Measurements from ENCODE around the gene FEM1A.

GRCh38 chr19:4832776-4833175 is 41.2 kb downstream of the FEM1A start:
- TF ChIP-seq EZH2phosphoT487 (IDR thresholded peaks at IDR 0.05; ENCODE audit: borderline replicate concordance, low read depth) (no peak), JUND (IDR thresholded peaks at IDR 0.05) (no peak), SIN3A (IDR thresholded peaks at IDR 0.05; ENCODE audit: borderline replicate concordance, low read depth, low read length) (no peak), TAF1 (IDR thresholded peaks at IDR 0.05; ENCODE audit: borderline replicate concordance, low read depth, low read length) (no peak), CTCF (IDR thresholded peaks at IDR 0.05) (no peak), REST (IDR thresholded peaks at IDR 0.05; ENCODE audit: low read depth, low read length) (no peak), ZBTB33 (IDR thresholded peaks at IDR 0.05; ENCODE audit: borderline replicate concordance, low read depth) (no peak), MAX (IDR thresholded peaks at IDR 0.05; ENCODE audit: low read depth) (no peak), RAD21 (IDR thresholded peaks at IDR 0.05; ENCODE audit: low read length) (no peak), PBX3 (IDR thresholded peaks at IDR 0.05) (no peak), TEAD4 (IDR thresholded peaks at IDR 0.05; ENCODE audit: borderline replicate concordance, insufficient read depth) (no peak), TCF12 (IDR thresholded peaks at IDR 0.05) (no peak), SMC3 (IDR thresholded peaks at IDR 0.05; ENCODE audit: low read depth, low read length) (no peak), EP300 (IDR thresholded peaks at IDR 0.05; ENCODE audit: borderline replicate concordance in 1 of 2, low read depth in 1 of 2, low read length in 1 of 2) (no peak)

Measured in SK-N-SH (cell line).